Measurements from ENCODE around the gene ERGIC1. TPM values are rescaled to one million over a fixed set of nuclear protein-coding genes. Genes with fewer than 3 reads are reported as not detected.

Gene ERGIC1
- total RNA-seq, 1 experiment from 2014 or later, result 89.8 TPM

GRCh38 chr5:172802567-172803176 lies 31.4 kb upstream of the ERGIC1 start:
- Mint-ChIP-seq H3K27ac (no peak overlapping the region), H3K4me1 (peaks cover 12% of the 10 kb centered on the region), H3K36me3 (no peaks in the 10 kb centered on the region), H3K9me3 (no peaks in the 10 kb centered on the region), H3K27me3 (ENCODE audit: low read depth) (peaks cover 5% of the 10 kb centered on the region), H3K4me3 (no peak overlapping the region)
- ChIA-PET POLR2A (no interaction called here), CTCF (interaction anchor here (0.8 kb wide), 1 partner anchor 88 kb away, joined by 3 read pairs; no protein-coding TSS in a partner anchor)
- DNase-seq (ENCODE audit: low spot score) (no peak), ATAC-seq (no peak)
- no peak for TF ChIP-seq ATF1 (CRISPR knock-in tag; IDR thresholded peaks at IDR 0.05)
- TF ChIP-seq CREB1 (CRISPR knock-in tag; IDR thresholded peaks at IDR 0.05), result no peak
- TF ChIP-seq TP53 (CRISPR knock-in tag; IDR thresholded peaks at IDR 0.05), result no peak
- no peak for TF ChIP-seq ATF6 (CRISPR knock-in tag; IDR thresholded peaks at IDR 0.05)
- TF ChIP-seq PREB (CRISPR knock-in tag; IDR thresholded peaks at IDR 0.05; ENCODE audit: borderline replicate concordance), result no peak
- TF ChIP-seq NFATC4 (CRISPR knock-in tag; IDR thresholded peaks at IDR 0.05), result no peak
- TF ChIP-seq TEAD4 (CRISPR knock-in tag; IDR thresholded peaks at IDR 0.05), result no peak

- POLR2A ChIA-PET, result interaction anchor here (0.6 kb wide), 1 partner anchor 1077 kb away, joined by 6 read pairs; no protein-coding TSS in a partner anchor
Measured at GRCh38 chr5:172805018-172805683, 28.9 kb upstream of the ERGIC1 start.

GRCh38 chr5:172805736-172806255 lies 28.3 kb upstream of the ERGIC1 start:
- Mint-ChIP-seq H3K4me1 (peaks cover 9% of the 10 kb centered on the region), H3K27ac (no peak overlapping the region), H3K27me3 (ENCODE audit: low read depth) (peaks cover 15% of the 10 kb centered on the region), H3K4me3 (no peak overlapping the region), H3K36me3 (no peaks in the 10 kb centered on the region), H3K9me3 (peaks cover 3% of the 10 kb centered on the region)
- POLR2A ChIA-PET, result no interaction called here
- ATAC-seq (no peak), DNase-seq (ENCODE audit: low spot score) (no peak)
- CTCF ChIA-PET, result interaction anchor here (0.7 to 1.1 kb wide), 2 partner anchors 90 to 127 kb away, joined by 3 read pairs; no protein-coding TSS in a partner anchor
- no peak for TF ChIP-seq TEAD4 (CRISPR knock-in tag; IDR thresholded peaks at IDR 0.05)
- TF ChIP-seq IRF1 (CRISPR knock-in tag; IDR thresholded peaks at IDR 0.05), result no peak
- TF ChIP-seq GRHL2 (CRISPR knock-in tag; IDR thresholded peaks at IDR 0.05; ENCODE audit: insufficient replicate concordance, severe bottlenecking), result no peak
- no peak for TF ChIP-seq JUN (CRISPR knock-in tag; IDR thresholded peaks at IDR 0.05)
- no peak for TF ChIP-seq TCF7 (CRISPR knock-in tag; IDR thresholded peaks at IDR 0.05; ENCODE audit: low read depth)
- no peak for TF ChIP-seq NR3C1 (CRISPR knock-in tag; conservative IDR thresholded peaks at IDR 0.05; ENCODE audit: low read depth)
- TF ChIP-seq HMGA2 (CRISPR knock-in tag; IDR thresholded peaks at IDR 0.05), result no peak
- TF ChIP-seq KAT7 (CRISPR knock-in tag; IDR thresholded peaks at IDR 0.05; ENCODE audit: borderline replicate concordance), result no peak
- no peak for TF ChIP-seq ERG (CRISPR knock-in tag; IDR thresholded peaks at IDR 0.05)
- no peak for TF ChIP-seq ZNF232 (CRISPR knock-in tag; IDR thresholded peaks at IDR 0.05)
- no peak for TF ChIP-seq SP1 (CRISPR knock-in tag; conservative IDR thresholded peaks at IDR 0.05)

More at GRCh38 chr5:172805018-172805683, 28.9 kb upstream of the ERGIC1 start:
- no peak for TF ChIP-seq MYBL2 (CRISPR knock-in tag; IDR thresholded peaks at IDR 0.05)
- no peak for TF ChIP-seq GABPB1 (CRISPR knock-in tag; IDR thresholded peaks at IDR 0.05)
- TF ChIP-seq CREM (CRISPR knock-in tag; IDR thresholded peaks at IDR 0.05), result no peak
- no peak for TF ChIP-seq CREB1 (CRISPR knock-in tag; IDR thresholded peaks at IDR 0.05)
- no peak for TF ChIP-seq HMGXB4 (CRISPR knock-in tag; IDR thresholded peaks at IDR 0.05)
- no peak for TF ChIP-seq NFATC4 (CRISPR knock-in tag; IDR thresholded peaks at IDR 0.05)
- TF ChIP-seq RELA (CRISPR knock-in tag; IDR thresholded peaks at IDR 0.05; ENCODE audit: borderline replicate concordance), result no peak
- no peak for TF ChIP-seq FOXK1 (CRISPR knock-in tag; IDR thresholded peaks at IDR 0.05)
- no peak for TF ChIP-seq MLX (CRISPR knock-in tag; IDR thresholded peaks at IDR 0.05)
- CTCF ChIA-PET, result interaction anchor here (0.7 to 1.1 kb wide), 3 partner anchors 10 to 127 kb away, joined by 3 to 6 read pairs (median 3); no protein-coding TSS in a partner anchor
- no peaks in the 10 kb centered on the region for H3K36me3 Mint-ChIP-seq
- DNase-seq (ENCODE audit: low spot score), result no peak
- H3K27ac Mint-ChIP-seq, result no peak overlapping the region
- H3K9me3 Mint-ChIP-seq, result peaks cover 3% of the 10 kb centered on the region
- no peak overlapping the region for H3K4me3 Mint-ChIP-seq
- no peak for ATAC-seq
- H3K27me3 Mint-ChIP-seq (ENCODE audit: low read depth), result peaks cover 14% of the 10 kb centered on the region
- H3K4me1 Mint-ChIP-seq, result peaks cover 9% of the 10 kb centered on the region
